Measurements from ENCODE around the gene APOBEC3F.

DNA sequence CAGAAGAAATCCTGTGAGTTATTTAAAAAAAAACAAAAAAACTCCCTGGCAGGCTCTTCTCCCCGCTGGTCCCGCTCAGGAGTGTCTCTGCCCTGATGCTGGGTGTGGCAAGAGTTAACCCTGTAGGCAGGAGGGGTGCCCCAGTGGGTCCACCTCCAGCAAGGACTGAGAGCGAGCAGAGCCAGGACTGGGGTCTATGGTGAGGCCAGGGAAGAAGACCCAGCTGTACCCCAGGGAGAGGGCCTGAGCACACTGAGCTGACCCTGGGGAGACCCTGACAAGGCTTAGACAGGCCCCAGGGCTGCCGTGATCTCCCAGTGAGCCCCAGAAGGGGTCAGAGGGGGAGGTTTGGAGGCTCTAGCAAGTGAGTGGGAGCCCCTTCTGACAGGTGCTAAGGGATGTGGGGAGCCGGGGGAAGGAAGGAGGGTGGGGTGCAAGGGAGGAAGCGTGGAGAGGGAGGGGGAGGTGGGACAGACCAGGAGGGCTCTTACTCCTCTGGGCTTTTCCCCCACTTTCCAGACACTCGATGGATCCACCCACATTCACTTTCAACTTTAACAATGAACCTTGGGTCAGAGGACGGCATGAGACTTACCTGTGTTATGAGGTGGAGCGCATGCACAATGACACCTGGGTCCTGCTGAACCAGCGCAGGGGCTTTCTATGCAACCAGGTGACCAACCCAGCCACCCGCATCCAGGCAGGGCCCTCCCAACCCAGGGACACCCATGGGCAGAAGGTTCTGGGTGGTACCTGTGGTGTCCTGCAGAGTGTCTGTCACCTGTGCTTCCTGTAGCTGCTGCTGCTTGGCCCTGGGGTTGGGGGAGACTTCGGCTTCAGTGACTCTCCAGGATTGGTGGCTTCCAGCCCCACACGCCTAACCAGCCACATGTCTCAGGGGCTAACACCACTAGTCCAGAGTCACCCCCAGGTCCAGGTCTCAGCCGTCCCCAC, 42.8 kb downstream of the APOBEC3F start:
- TF ChIP-seq EZH2 (IDR thresholded peaks at IDR 0.05; ENCODE audit: insufficient read depth, poor library complexity, severe bottlenecking) (no peak), EZH2phosphoT487 (IDR thresholded peaks at IDR 0.05; ENCODE audit: insufficient read depth, low read depth) (no peak)

All from GM23248 (cell line).